Endothelial cell of umbilical vein (primary cell): Measurements from ENCODE around the gene ETNK1. TPM values are rescaled to one million over a fixed set of nuclear protein-coding genes. Genes with fewer than 3 reads are reported as not detected.

Source experiments
- BruUV-seq: library from RNA; stranded (reverse); fragments of 400-500 nt; replicated peaks from 2 replicates; lab custom pipeline; 2021; lab: Mats Ljungman, UMichigan
- CTCF ChIA-PET: fragments of 300-600, 350-600 bp; sonication (Branson Sonifier 250); formaldehyde crosslinking; loops from one replicate; lab custom pipeline; 2021; ENCODE audit warnings: antibody characterized with exemption, inconsistent platforms; lab: Charles Lee
- POLR2A ChIA-PET: fragments of 300-600, 350-600 bp; sonication (Branson Sonifier 250); formaldehyde crosslinking; loops from one replicate; lab custom pipeline; 2021; ENCODE audit warnings: antibody characterized with exemption, inconsistent platforms; lab: Charles Lee
- DNase-seq: peaks from one replicate; pipeline ENCODE4 v3.0.0-alpha.2; 2011; ENCODE audit warnings: low read depth, low spot score
- FAIRE-seq: peaks from 2 replicates; lab custom pipeline; 2011; peaks lifted over from hg19 to GRCh38; lab: Jason Lieb, UNC
- H2AFZ ChIP-seq: 2 replicates; pipeline ENCODE4 v1.6.0; 2012; ENCODE audit warnings: low read depth, low read length, control low read depth, inconsistent platforms
- H3K27ac ChIP-seq: 2 replicates; pipeline ENCODE4 v1.5.1; 2011; ENCODE audit warnings: low read depth, mild to moderate bottlenecking, control low read depth, low read length, moderate library complexity; ENCODE audit not compliant: insufficient read depth
- H3K27me3 ChIP-seq, 2 experiments: 2 replicates each; pipeline versions ENCODE4 v1.6.0 to v1.6.1; 2011; ENCODE audit warnings: low read length in 2 of 2, mixed read lengths in 1 of 2; ENCODE audit not compliant: control insufficient read depth in 2 of 2, insufficient read depth in 2 of 2
- H3K36me3 ChIP-seq, 2 experiments: 2 replicates in 1 of 2; 3 replicates in 1 of 2; pipeline ENCODE4 v1.5.1; 2011; ENCODE audit warnings: low read length in 2 of 2, mild to moderate bottlenecking in 1 of 2, moderate library complexity in 1 of 2; ENCODE audit not compliant: control insufficient read depth in 2 of 2, insufficient read depth in 2 of 2; ENCODE audit errors: extremely low read depth in 1 of 2
- H3K4me1 ChIP-seq: 3 replicates; pipeline ENCODE4 v1.5.1; 2011; ENCODE audit warnings: mild to moderate bottlenecking, low read length; ENCODE audit not compliant: control insufficient read depth, insufficient read depth; ENCODE audit errors: extremely low read depth
- H3K4me2 ChIP-seq: 2 replicates; pipeline ENCODE4 v1.6.1; 2011; ENCODE audit warnings: low read length, control low read depth, mixed read lengths; ENCODE audit not compliant: insufficient read depth
- H3K4me3 ChIP-seq, 3 experiments: fragments of 200-600 bp in 1 of 3; sonication (generic), shearing (Covaris generic) in 1 of 3; replicated peaks in 1 of 3; 2 replicates each; pipeline ENCODE4 v1.5.1; 2011 to 2016; ENCODE audit warnings: control low read depth in 3 of 3, low read length in 3 of 3, mild to moderate bottlenecking in 2 of 3, inconsistent platforms in 1 of 3, low read depth in 1 of 3, moderate library complexity in 1 of 3; ENCODE audit not compliant: insufficient read depth in 1 of 3
- H3K79me2 ChIP-seq: 2 replicates; pipeline ENCODE4 v1.6.0; 2012; ENCODE audit warnings: low read length, inconsistent platforms; ENCODE audit not compliant: control insufficient read depth, insufficient read depth
- H3K9ac ChIP-seq: replicated peaks from 2 replicates; pipeline ENCODE3; 2011; ENCODE audit warnings: low read length, control low read depth; ENCODE audit not compliant: insufficient read depth; ENCODE audit errors: extremely low read depth
- H3K9me1 ChIP-seq: replicated peaks from 3 replicates; pipeline ENCODE4 v1.6.0; 2011; ENCODE audit warnings: mild to moderate bottlenecking, low read length; ENCODE audit not compliant: control insufficient read depth, insufficient read depth; ENCODE audit errors: extremely low read depth
- H3K9me3 ChIP-seq: replicated peaks from 2 replicates; pipeline ENCODE4 v1.5.1; 2012; ENCODE audit warnings: low read length, inconsistent platforms; ENCODE audit not compliant: control insufficient read depth, insufficient read depth
- H4K20me1 ChIP-seq: replicated peaks from 2 replicates; pipeline ENCODE3; 2011; ENCODE audit warnings: mild to moderate bottlenecking, low read length; ENCODE audit not compliant: control insufficient read depth, insufficient read depth; ENCODE audit errors: extremely low read depth
- CTCF ChIP-seq, 2 donors: IDR thresholded peaks; 1 replicate in 1 of 2; 2 replicates in 1 of 2; pipeline ENCODE4 v1.5.1; 2011; ENCODE audit warnings: low read length in 2 of 2, mild to moderate bottlenecking in 2 of 2, moderate library complexity in 2 of 2, control low read depth in 1 of 2, inconsistent platforms in 1 of 2, low read depth in 1 of 2; ENCODE audit not compliant: insufficient read depth in 1 of 2; ENCODE audit errors: extremely low read depth in 1 of 2
- EZH2 ChIP-seq: IDR thresholded peaks from 2 replicates; pipeline ENCODE4 v1.6.1; 2012; ENCODE audit warnings: borderline replicate concordance, low read depth, mild to moderate bottlenecking, moderate library complexity, low read length, inconsistent platforms; ENCODE audit not compliant: severe bottlenecking
- FOS ChIP-seq: IDR thresholded peaks from 2 replicates; pipeline ENCODE4 v1.6.1; 2011; ENCODE audit warnings: mild to moderate bottlenecking, low read length, moderate library complexity, borderline replicate concordance; ENCODE audit not compliant: insufficient read depth
- GATA2 ChIP-seq: IDR thresholded peaks from 2 replicates; pipeline ENCODE4 v1.7.0; 2011; ENCODE audit warnings: low read depth, mild to moderate bottlenecking, moderate library complexity, mixed read lengths, low read length; ENCODE audit not compliant: insufficient read length, insufficient read depth
- JUN ChIP-seq: IDR thresholded peaks from 2 replicates; pipeline ENCODE4 v1.6.1; 2011; ENCODE audit warnings: borderline replicate concordance, low read depth; ENCODE audit not compliant: insufficient read length, insufficient read depth
- MAX ChIP-seq: IDR thresholded peaks from 2 replicates; pipeline ENCODE4 v1.6.1; 2011; ENCODE audit not compliant: insufficient read depth, insufficient read length
- MYC ChIP-seq: IDR thresholded peaks from one replicate; pipeline ENCODE4 v1.6.1; 2011; ENCODE audit warnings: mild to moderate bottlenecking, low read depth, low read length
- POLR2A ChIP-seq: IDR thresholded peaks from 2 replicates; pipeline ENCODE4 v1.6.1; 2012; ENCODE audit warnings: low read depth, mild to moderate bottlenecking, control low read depth, low read length
- POLR2AphosphoS5 ChIP-seq: IDR thresholded peaks from 2 replicates; pipeline ENCODE4 v1.6.1; 2012; ENCODE audit warnings: low read depth, mild to moderate bottlenecking, control low read depth, low read length, moderate library complexity; ENCODE audit not compliant: insufficient read depth
- dilution Hi-C: fragments of 300-500 bp; cut with MboI; formaldehyde crosslinking; loops from one replicate; pipeline ENCODE4 v1.15.0; 2019; ENCODE audit warnings: low sequenced_read_pairs; ENCODE audit not compliant: extremely low pct_ligation_motif_present
- intact Hi-C: fragments of 100-400 bp; cut with micrococcal nuclease; formaldehyde crosslinking; loops from one replicate; pipeline ENCODE4 v1.10.0; 2022
- polyA plus RNA-seq, 4 experiments: library from polyadenylated mRNA; depleted of rRNA in 3 of 4; stranded (reverse) in 3 of 4; unstranded in 1 of 4; fragments of >200 nt; gene quantifications; 2 replicates each; pipeline versions ENCODE4 v1.2.1 to v1.2.3, GENCODE V29; 2011 to 2012; ENCODE audit warnings: missing spikeins in 1 of 4
- total RNA-seq: library from RNA; stranded (reverse); gene quantifications from 2 replicates; pipeline ENCODE4 v1.2.3, GENCODE V29; 2021

ETNK1 gene
- total and polyA plus RNA-seq, 2 donors (not counting 3 experiments of a cell fraction or from before 2014, with no cell fraction given) = 11.4 to 68.4 TPM

- Histone ChIP-seq H3K27me3 (no peaks in the 10 kb centered on the region), H3K4me2 (peak overlapping the region; percentile 95), H3K79me2 (peaks cover 66% of the 10 kb centered on the region), H3K36me3 (peaks cover 0 to under 1% of the 10 kb centered on the region in 2 experiments), H4K20me1 (peaks cover 9% of the 10 kb centered on the region), H3K4me3 (peak overlapping the region in 2 of 3 experiments; percentile 13 to 96), H3K27ac (no peak overlapping the region), H3K4me1 (peaks cover 29% of the 10 kb centered on the region), H2AFZ (no peak overlapping the region), H3K9me3 (no peaks in the 10 kb centered on the region), H3K9ac (peak overlapping the region; percentile 49), H3K9me1 (no peaks in the 10 kb centered on the region)
- dilution Hi-C loops (no loop called here), intact Hi-C loops (loop anchor here (5.0 to 10.0 kb wide), 3 partner anchors 150 to 583 kb away; partner anchors contain the start of gene CMAS)
- CTCF ChIA-PET = interaction anchor here (0.6 to 3.6 kb wide), 10 partner anchors 13 to 184 kb away, joined by 3 to 17 read pairs (median 6); partner anchors contain the start of gene C2CD5
- BruUV-seq = no TSS peak
- POLR2A ChIA-PET = interaction anchor here (0.5 to 0.6 kb wide), 2 partner anchors 57 to 1320 kb away, joined by 3 read pairs; no protein-coding TSS in a partner anchor
- DNase-seq (peak; percentile 37), FAIRE-seq (no peak)
- TF ChIP-seq POLR2AphosphoS5 = no peak
- TF ChIP-seq MYC = no peak
- no peak for TF ChIP-seq JUN
- TF ChIP-seq MAX = no peak
- TF ChIP-seq FOS = no peak
- TF ChIP-seq GATA2 = no peak
- TF ChIP-seq CTCF (IDR thresholded peaks at IDR 0.05; ENCODE audit: extremely low read depth in 1 of 2, insufficient read depth in 1 of 2, low read depth in 1 of 2, low read length in 2 of 2) = no peak
- no peak for TF ChIP-seq EZH2
- no peak for TF ChIP-seq POLR2A
Measured at GRCh38 chr12:22627371-22627770, 2.4 kb downstream of the ETNK1 start.
